Measurements from ENCODE around the gene DCN.

DNA sequence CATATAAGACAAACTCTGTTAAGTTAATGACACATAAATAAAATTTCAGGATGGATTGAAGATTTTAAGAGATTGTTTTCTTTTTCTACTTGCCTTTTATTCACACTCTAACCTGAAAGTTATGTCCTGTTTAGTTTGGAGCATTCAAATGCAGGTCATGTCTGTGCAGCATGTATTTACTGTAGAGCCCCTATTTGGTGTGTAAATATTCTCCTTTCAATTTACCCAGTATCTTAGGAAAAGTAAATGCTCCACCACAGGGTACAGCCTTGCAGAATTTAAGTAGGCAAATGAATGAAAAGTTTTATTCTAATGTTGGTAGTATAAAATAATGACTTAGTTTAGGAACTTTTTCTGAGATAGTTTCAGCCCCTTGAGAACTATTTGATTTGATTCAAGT is 6.2 kb upstream of the DCN start:
- TF ChIP-seq, protein P1, sequence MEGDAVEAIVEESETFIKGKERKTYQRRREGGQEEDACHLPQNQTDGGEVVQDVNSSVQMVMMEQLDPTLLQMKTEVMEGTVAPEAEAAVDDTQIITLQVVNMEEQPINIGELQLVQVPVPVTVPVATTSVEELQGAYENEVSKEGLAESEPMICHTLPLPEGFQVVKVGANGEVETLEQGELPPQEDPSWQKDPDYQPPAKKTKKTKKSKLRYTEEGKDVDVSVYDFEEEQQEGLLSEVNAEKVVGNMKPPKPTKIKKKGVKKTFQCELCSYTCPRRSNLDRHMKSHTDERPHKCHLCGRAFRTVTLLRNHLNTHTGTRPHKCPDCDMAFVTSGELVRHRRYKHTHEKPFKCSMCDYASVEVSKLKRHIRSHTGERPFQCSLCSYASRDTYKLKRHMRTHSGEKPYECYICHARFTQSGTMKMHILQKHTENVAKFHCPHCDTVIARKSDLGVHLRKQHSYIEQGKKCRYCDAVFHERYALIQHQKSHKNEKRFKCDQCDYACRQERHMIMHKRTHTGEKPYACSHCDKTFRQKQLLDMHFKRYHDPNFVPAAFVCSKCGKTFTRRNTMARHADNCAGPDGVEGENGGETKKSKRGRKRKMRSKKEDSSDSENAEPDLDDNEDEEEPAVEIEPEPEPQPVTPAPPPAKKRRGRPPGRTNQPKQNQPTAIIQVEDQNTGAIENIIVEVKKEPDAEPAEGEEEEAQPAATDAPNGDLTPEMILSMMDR (IDR thresholded peaks at IDR 0.05), result no peak
- TF ChIP-seq POLR2A (IDR thresholded peaks at IDR 0.05), result no peak

Measured in prostate gland (tissue), 2 donors.